A549 (cell line): ENCODE measurements around the gene TARM1. TPM values are rescaled to one million over a fixed set of nuclear protein-coding genes. Genes with fewer than 3 reads are reported as not detected.

Experiments
- ATAC-seq, 2 experiments: fragments of 200-7000 bp in 1 of 2; fragments of >200 bp in 1 of 2; cut with Nextera tagmentation in 1 of 2; cut with Tn5 transposase in 1 of 2; 3 replicates each; pipeline versions ENCODE4 v1.8.0 to v1.9.1; 2018 to 2020; ENCODE audit warnings: mild to moderate bottlenecking in 1 of 2, moderate library complexity in 1 of 2
- CTCF ChIA-PET: fragments of 300-600 bp; sonication (Branson Sonifier 250); formaldehyde crosslinking; extraction: SDS; loops from one replicate; lab custom pipeline; 2021; ENCODE audit warnings: antibody characterized with exemption, inconsistent platforms; lab: Yijun Ruan, JAX
- POLR2A ChIA-PET: fragments of 350-600 bp; formaldehyde crosslinking; extraction: SDS; loops from one replicate; lab custom pipeline; 2021; ENCODE audit warnings: antibody characterized with exemption, inconsistent platforms; lab: Yijun Ruan, JAX
- DNase-seq, 2 experiments: peaks; one replicate each; pipeline versions ENCODE4 v3.0.0 to v3.0.0-alpha.2; 2011 to 2016; ENCODE audit warnings: low read depth in 1 of 2, low spot score in 1 of 2
- FAIRE-seq: peaks from 2 replicates; lab custom pipeline; 2011; peaks lifted over from hg19 to GRCh38; lab: Jason Lieb, UNC
- H3K27ac ChIP-seq, 2 experiments: fragments of >200 bp; sonication (Bioruptor Twin); formaldehyde crosslinking; 3 replicates each; pipeline ENCODE4 v1.5.1; 2016 to 2017
- H3K4me1 ChIP-seq: fragments of >200 bp; sonication (Bioruptor Twin); formaldehyde crosslinking; 3 replicates; pipeline ENCODE4 v1.6.1; 2016
- H3K4me2 ChIP-seq: fragments of >200 bp; sonication (Bioruptor Twin); formaldehyde crosslinking; 3 replicates; pipeline ENCODE4 v1.6.1; 2016
- H3K4me3 ChIP-seq: fragments of >200 bp; sonication (Bioruptor Twin); formaldehyde crosslinking; 3 replicates; pipeline ENCODE4 v1.5.1; 2016
- H3K9me3 ChIP-seq: fragments of >200 bp; sonication (Bioruptor Twin); formaldehyde crosslinking; 3 replicates; pipeline ENCODE4 v1.6.1; 2016
- CBX2 ChIP-seq: fragments of 200-600 bp; sonication (generic); IDR thresholded peaks from 2 replicates; pipeline ENCODE4 v1.6.1; 2016; ENCODE audit warnings: low read depth, mild to moderate bottlenecking, borderline replicate concordance
- CHD2 ChIP-seq: fragments of 150-350 bp; IDR thresholded peaks from 2 replicates; pipeline ENCODE4 v1.6.1; 2014; ENCODE audit warnings: low read length; ENCODE audit not compliant: partially characterized antibody
- CHD4 ChIP-seq: fragments of 200-600 bp; sonication (generic); IDR thresholded peaks from 2 replicates; pipeline ENCODE4 v1.6.1; 2016; ENCODE audit warnings: antibody characterized with exemption, mild to moderate bottlenecking, borderline replicate concordance
- EHF ChIP-seq: fragments of 250-450 bp; sonication (Bioruptor Pico); IDR thresholded peaks from 2 replicates; pipeline ENCODE4 v1.5.0; 2020; ENCODE audit warnings: mild to moderate bottlenecking
- EP300 ChIP-seq, 2 experiments: fragments of >200 bp; sonication (Bioruptor Twin); formaldehyde crosslinking; IDR thresholded peaks; 2 replicates in 1 of 2; 3 replicates in 1 of 2; pipeline ENCODE4 v1.6.1; 2016 to 2017
- ESRRA ChIP-seq: fragments of 150-350 bp; IDR thresholded peaks from 2 replicates; pipeline ENCODE4 v1.6.1; 2014; ENCODE audit warnings: mild to moderate bottlenecking, low read length, borderline replicate concordance
- HEYL ChIP-seq: fragments of 250-450 bp; sonication (Bioruptor Pico); IDR thresholded peaks from 2 replicates; pipeline ENCODE4 v1.8.0; 2021; ENCODE audit warnings: mild to moderate bottlenecking, moderate library complexity
- HOXA7 ChIP-seq: fragments of 250-450 bp; sonication (Bioruptor Pico); IDR thresholded peaks from 2 replicates; pipeline ENCODE4 v1.5.0; 2020; ENCODE audit warnings: mild to moderate bottlenecking, moderate library complexity
- HOXB13 ChIP-seq: fragments of 250-450 bp; sonication (Bioruptor Pico); IDR thresholded peaks from 2 replicates; pipeline ENCODE4 v1.5.0; 2020; ENCODE audit warnings: low read depth, mild to moderate bottlenecking, moderate library complexity
- KDM1A ChIP-seq: fragments of 200-600 bp; sonication (generic); IDR thresholded peaks from 2 replicates; pipeline ENCODE4 v1.6.1; 2016; ENCODE audit warnings: low read depth, mild to moderate bottlenecking
- MAZ ChIP-seq: fragments of 150-350 bp; IDR thresholded peaks from 2 replicates; pipeline ENCODE4 v1.6.1; 2014; ENCODE audit warnings: antibody characterized with exemption, low read depth, low read length, borderline replicate concordance
- NR3C1 ChIP-seq: fragments of >200 bp; sonication (Bioruptor Twin); formaldehyde crosslinking; IDR thresholded peaks from 3 replicates; pipeline ENCODE4 v1.6.1; 2017
- PHF8 ChIP-seq: fragments of 200-600 bp; sonication (generic); IDR thresholded peaks from 2 replicates; pipeline ENCODE4 v1.6.1; 2016; ENCODE audit warnings: low read depth, mild to moderate bottlenecking, antibody characterized with exemption, moderate library complexity, borderline replicate concordance
- POLR2AphosphoS2 ChIP-seq: conservative IDR thresholded peaks from 2 replicates; pipeline ENCODE4 v1.6.1; 2012; ENCODE audit warnings: low read length, improper control_type of control experiment, inconsistent platforms
- RAD21 ChIP-seq, 2 experiments: fragments of >200 bp in 1 of 2; sonication (Bioruptor Twin) in 1 of 2; formaldehyde crosslinking in 1 of 2; IDR thresholded peaks in 1 of 2; conservative IDR thresholded peaks in 1 of 2; 2 replicates in 1 of 2; 3 replicates in 1 of 2; pipeline ENCODE4 v1.6.1; 2012 to 2018; ENCODE audit warnings: inconsistent platforms in 1 of 2
- RCOR1 ChIP-seq: fragments of 150-350 bp; IDR thresholded peaks from 2 replicates; pipeline ENCODE4 v1.6.1; 2014; ENCODE audit warnings: antibody characterized with exemption, low read length, low read depth
- WGBS: methylation state at CpG from one replicate; pipeline ENCODE4 v1.1.6; 2017; ENCODE audit errors: missing lambda C conversion rate; 5-methylcytosine and 5-hydroxymethylcytosine counted together
- polyA plus RNA-seq, 4 experiments: library from polyadenylated mRNA; depleted of rRNA in 3 of 4; stranded (reverse); fragments of >200 nt; fragmentation: RNase III in 1 of 4; extraction: RNeasy Plus Mini Kit Qiagen cat#74134 plus additional on column Dnase treatment in 1 of 4; gene quantifications; 2 replicates in 3 of 4; 3 replicates in 1 of 4; pipeline ENCODE4 v1.2.3, GENCODE V29; 2011 to 2017
- TF ChIP-seq, protein P1 (sequence below): IDR thresholded peaks from 2 replicates; pipeline ENCODE4 v1.6.1; 2012; ENCODE audit warnings: low read depth, borderline replicate concordance
- TF ChIP-seq, protein P2 (sequence below): fragments of 150-350 bp; IDR thresholded peaks from 2 replicates; pipeline ENCODE4 v1.6.1; 2014; ENCODE audit warnings: low read depth, mild to moderate bottlenecking, low read length
- TF ChIP-seq, protein P3 (sequence below): IDR thresholded peaks from 2 replicates; pipeline ENCODE4 v1.6.1; 2012
- TF ChIP-seq, protein P4 (sequence below): fragments of 250-450 bp; sonication (Bioruptor Pico); IDR thresholded peaks from 2 replicates; pipeline ENCODE4 v1.5.0; 2020; ENCODE audit warnings: low read depth, mild to moderate bottlenecking, moderate library complexity
- TF ChIP-seq, protein P5 (sequence below): fragments of >200 bp; sonication (Bioruptor Twin); formaldehyde crosslinking; IDR thresholded peaks from 2 replicates; pipeline ENCODE4 v1.6.1; 2016

TARM1 gene
- polyA plus RNA-seq, 2 of the 4 experiments (the other 2 are of a cell fraction), result not detected

DNA sequence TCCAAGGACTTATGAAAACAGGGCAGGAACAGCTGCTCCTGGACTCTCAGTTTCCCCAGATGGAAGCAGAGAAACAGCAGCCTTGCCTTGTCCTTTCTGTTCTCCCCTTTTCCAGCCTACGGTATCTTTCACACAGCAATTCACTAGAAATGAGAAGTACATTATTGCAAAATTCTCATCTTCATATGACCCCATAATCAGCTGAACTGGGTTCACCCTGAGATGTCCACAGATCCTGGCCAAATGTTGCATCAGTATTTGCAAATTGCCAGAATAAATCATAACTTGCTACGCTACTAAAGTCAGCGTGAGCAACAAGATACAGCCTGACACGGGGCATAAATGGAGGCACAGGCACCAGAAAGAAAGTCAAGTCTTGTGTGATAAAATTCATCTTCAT, 33.5 kb downstream of the TARM1 start:
- 14% methylated on average over 4 of the region's 4 CpGs for WGBS
- H3K4me3 ChIP-seq, result no peak overlapping the region
- ATAC-seq, result no peak
- H3K4me1 ChIP-seq, result no peaks in the 10 kb centered on the region
- H3K27ac ChIP-seq, result no peak overlapping the region
- no peak for DNase-seq
- TF ChIP-seq MAZ, result no peak
- TF ChIP-seq CBX2, result no peak
- no peak for TF ChIP-seq CHD2
- TF ChIP-seq, protein P1, sequence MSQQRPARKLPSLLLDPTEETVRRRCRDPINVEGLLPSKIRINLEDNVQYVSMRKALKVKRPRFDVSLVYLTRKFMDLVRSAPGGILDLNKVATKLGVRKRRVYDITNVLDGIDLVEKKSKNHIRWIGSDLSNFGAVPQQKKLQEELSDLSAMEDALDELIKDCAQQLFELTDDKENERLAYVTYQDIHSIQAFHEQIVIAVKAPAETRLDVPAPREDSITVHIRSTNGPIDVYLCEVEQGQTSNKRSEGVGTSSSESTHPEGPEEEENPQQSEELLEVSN, result no peak
- no peak for TF ChIP-seq NR3C1
- TF ChIP-seq KDM1A, result no peak
- TF ChIP-seq HOXA7 (CRISPR knock-in tag), result no peak
- no peak for TF ChIP-seq EP300 (IDR thresholded peaks at IDR 0.05)
- no peak for TF ChIP-seq RCOR1
- TF ChIP-seq, protein P2, sequence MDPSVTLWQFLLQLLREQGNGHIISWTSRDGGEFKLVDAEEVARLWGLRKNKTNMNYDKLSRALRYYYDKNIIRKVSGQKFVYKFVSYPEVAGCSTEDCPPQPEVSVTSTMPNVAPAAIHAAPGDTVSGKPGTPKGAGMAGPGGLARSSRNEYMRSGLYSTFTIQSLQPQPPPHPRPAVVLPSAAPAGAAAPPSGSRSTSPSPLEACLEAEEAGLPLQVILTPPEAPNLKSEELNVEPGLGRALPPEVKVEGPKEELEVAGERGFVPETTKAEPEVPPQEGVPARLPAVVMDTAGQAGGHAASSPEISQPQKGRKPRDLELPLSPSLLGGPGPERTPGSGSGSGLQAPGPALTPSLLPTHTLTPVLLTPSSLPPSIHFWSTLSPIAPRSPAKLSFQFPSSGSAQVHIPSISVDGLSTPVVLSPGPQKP, result no peak
- no peak for TF ChIP-seq PHF8
- TF ChIP-seq, all 56 proteins: peak for 0
- ChIA-PET CTCF (interaction anchor here (1.1 to 2.3 kb wide), 8 partner anchors 9 to 257 kb away, joined by 3 to 8 read pairs (median 3); no protein-coding TSS in a partner anchor), POLR2A (no interaction called here)
- Histone ChIP-seq H3K9me3 (peaks cover 22% of the 10 kb centered on the region; the same call in 2 of the 3 replicates), H3K4me2 (no peak overlapping the region)
- FAIRE-seq, result peak; percentile 28

DNA sequence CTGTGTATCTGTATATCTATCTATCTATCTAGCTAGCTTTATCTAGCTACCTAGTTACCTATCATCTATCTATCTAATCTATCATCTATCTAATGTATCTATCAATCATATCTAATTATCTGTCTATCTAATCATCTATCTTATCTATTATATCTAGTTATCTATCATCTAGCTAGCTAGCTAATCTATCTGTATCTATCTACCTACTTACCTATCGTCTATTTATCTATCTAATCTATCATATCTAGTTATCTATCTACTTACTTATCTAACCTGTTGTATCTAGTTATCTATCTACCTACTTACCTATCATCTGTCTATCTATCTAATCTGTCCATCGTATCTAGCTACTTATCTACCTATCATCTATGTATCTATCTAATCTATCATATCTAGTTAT, 35.4 kb downstream of the TARM1 start:
- no peak for ATAC-seq
- peaks cover 10% of the 10 kb centered on the region for H3K4me1 ChIP-seq
- TF ChIP-seq, protein P3, sequence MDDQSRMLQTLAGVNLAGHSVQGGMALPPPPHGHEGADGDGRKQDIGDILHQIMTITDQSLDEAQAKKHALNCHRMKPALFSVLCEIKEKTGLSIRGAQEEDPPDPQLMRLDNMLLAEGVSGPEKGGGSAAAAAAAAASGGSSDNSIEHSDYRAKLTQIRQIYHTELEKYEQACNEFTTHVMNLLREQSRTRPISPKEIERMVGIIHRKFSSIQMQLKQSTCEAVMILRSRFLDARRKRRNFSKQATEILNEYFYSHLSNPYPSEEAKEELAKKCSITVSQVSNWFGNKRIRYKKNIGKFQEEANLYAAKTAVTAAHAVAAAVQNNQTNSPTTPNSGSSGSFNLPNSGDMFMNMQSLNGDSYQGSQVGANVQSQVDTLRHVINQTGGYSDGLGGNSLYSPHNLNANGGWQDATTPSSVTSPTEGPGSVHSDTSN, result no peak
- no peak for TF ChIP-seq HOXB13
- TF ChIP-seq EHF, result no peak
- TF ChIP-seq POLR2AphosphoS2, result no peak
- TF ChIP-seq RAD21 (conservative IDR thresholded peaks at IDR 0.05 in 1 of 2, IDR thresholded peaks at IDR 0.05 in 1 of 2), result no peak
- no peak for TF ChIP-seq CHD2
- no peak for TF ChIP-seq CHD4
- TF ChIP-seq, protein P4, sequence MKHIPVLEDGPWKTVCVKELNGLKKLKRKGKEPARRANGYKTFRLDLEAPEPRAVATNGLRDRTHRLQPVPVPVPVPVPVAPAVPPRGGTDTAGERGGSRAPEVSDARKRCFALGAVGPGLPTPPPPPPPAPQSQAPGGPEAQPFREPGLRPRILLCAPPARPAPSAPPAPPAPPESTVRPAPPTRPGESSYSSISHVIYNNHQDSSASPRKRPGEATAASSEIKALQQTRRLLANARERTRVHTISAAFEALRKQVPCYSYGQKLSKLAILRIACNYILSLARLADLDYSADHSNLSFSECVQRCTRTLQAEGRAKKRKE (CRISPR knock-in tag), result no peak
- TF ChIP-seq KDM1A, result no peak
- TF ChIP-seq HEYL (CRISPR knock-in tag), result no peak
- TF ChIP-seq RCOR1, result no peak
- no peak for TF ChIP-seq ESRRA
- no peak for TF ChIP-seq MAZ
- TF ChIP-seq, protein P5, sequence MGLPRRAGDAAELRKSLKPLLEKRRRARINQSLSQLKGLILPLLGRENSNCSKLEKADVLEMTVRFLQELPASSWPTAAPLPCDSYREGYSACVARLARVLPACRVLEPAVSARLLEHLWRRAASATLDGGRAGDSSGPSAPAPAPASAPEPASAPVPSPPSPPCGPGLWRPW, result no peak
- peaks cover 16% of the 10 kb centered on the region; the same call in 2 of the 3 replicates for H3K9me3 ChIP-seq
- POLR2A ChIA-PET, result interaction anchor here (0.6 kb wide), 1 partner anchor 18 kb away, joined by 4 read pairs; no protein-coding TSS in a partner anchor
- FAIRE-seq, result peak; percentile 94
- no peak for DNase-seq
- H3K4me3 ChIP-seq, result no peak overlapping the region
- H3K27ac ChIP-seq, result no peak overlapping the region
- 18% methylated on average over 2 of the region's 2 CpGs for WGBS
- CTCF ChIA-PET, result interaction anchor here (1.1 to 1.2 kb wide), 3 partner anchors 14 to 258 kb away, joined by 3 to 4 read pairs (median 3); no protein-coding TSS in a partner anchor
- no peak overlapping the region for H3K4me2 ChIP-seq
